Activated naive CD8-positive, alpha-beta T cell treated with anti-CD3 and anti-CD28 coated beads for 36 hours (primary cell): ENCODE results near the gene MAP3K13. TPM values are rescaled to one million over a fixed set of nuclear protein-coding genes. Genes with fewer than 3 reads are reported as not detected.

Experiments
- DNase-seq: peaks from one replicate; pipeline ENCODE4 v3.0.0; 2021
- H3K27ac Mint-ChIP-seq: one replicate; pipeline ENCODE4 v1.8.0; 2022; ENCODE audit warnings: mild to moderate bottlenecking, moderate library complexity, mixed read lengths
- H3K27me3 Mint-ChIP-seq: one replicate; pipeline ENCODE4 v1.8.0; 2022; ENCODE audit warnings: mild to moderate bottlenecking, mixed read lengths
- H3K36me3 Mint-ChIP-seq: one replicate; pipeline ENCODE4 v1.8.0; 2021; ENCODE audit warnings: mild to moderate bottlenecking, mixed read lengths
- H3K4me1 Mint-ChIP-seq: one replicate; pipeline ENCODE4 v1.8.0; 2021; ENCODE audit warnings: mixed read lengths
- H3K4me3 Mint-ChIP-seq: one replicate; pipeline ENCODE4 v1.8.0; 2022; ENCODE audit warnings: mild to moderate bottlenecking, moderate library complexity, mixed read lengths
- H3K9me3 Mint-ChIP-seq: one replicate; pipeline ENCODE4 v1.8.0; 2022; ENCODE audit warnings: mixed read lengths
- total RNA-seq, 2 experiments: library from RNA; stranded (reverse); gene quantifications; one replicate each; pipeline ENCODE4 v1.2.3, GENCODE V29; 2021

Gene MAP3K13
- total RNA-seq, 2 experiments from 2014 or later: 13.8 to 14.8 TPM

DNA sequence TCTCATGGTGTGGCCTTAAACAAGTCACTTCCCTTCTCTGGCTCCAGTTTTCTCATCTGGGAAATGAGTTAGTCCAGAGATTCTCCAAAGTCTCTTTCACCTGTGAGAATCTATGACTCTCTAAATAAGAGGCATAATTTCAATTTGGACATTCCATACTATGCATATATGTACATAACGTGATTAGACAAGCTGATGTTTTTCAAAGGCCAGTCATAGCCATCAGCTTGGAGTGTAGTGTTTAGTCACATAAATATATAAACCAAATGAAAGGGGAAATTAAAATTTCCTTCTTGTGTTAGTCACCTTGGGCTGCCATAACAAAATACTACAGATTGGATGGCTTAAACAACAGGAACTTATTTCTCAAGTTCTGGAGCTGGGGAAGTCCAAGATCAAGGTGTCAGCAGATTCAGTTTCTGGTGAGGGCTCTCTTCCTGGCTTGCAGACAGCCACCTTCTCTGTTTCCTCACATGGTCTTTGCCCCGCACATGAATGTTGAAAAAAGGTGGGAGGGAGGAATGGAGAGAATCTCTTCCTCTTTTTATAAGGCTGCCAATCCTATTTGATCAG, 116.5 kb downstream of the MAP3K13 start:
- Mint-ChIP-seq H3K9me3 (peaks cover 1% of the 10 kb centered on the region), H3K27me3 (no peaks in the 10 kb centered on the region), H3K27ac (no peak overlapping the region), H3K4me3 (no peak overlapping the region), H3K36me3 (peaks cover 41% of the 10 kb centered on the region), H3K4me1 (peaks cover 9% of the 10 kb centered on the region)
- DNase-seq: no peak

DNA sequence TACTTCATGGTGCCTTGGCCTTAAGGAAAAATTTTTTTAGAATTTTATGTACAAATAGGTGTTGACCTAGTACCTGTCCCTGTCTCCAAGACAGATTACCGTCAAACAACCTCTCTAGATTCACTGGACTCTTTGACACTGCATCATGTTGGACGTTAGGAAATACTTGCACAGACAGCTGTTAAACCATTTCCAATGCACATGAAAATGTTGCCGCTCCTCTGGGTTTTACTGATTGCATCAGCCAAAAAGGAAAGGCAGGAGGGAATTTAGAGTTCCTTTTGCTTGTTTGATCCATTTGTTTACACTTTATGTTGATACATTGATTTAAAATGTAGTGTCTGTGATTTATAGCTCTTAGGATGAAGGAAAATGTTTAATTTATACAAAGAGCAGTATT, 121.4 kb downstream of the MAP3K13 start:
- peaks cover 1% of the 10 kb centered on the region for H3K9me3 Mint-ChIP-seq
- no peaks in the 10 kb centered on the region for H3K27me3 Mint-ChIP-seq
- peaks cover 42% of the 10 kb centered on the region for H3K36me3 Mint-ChIP-seq
- H3K27ac Mint-ChIP-seq: no peak overlapping the region
- no peak for DNase-seq
- H3K4me1 Mint-ChIP-seq: peaks cover 9% of the 10 kb centered on the region
- no peak overlapping the region for H3K4me3 Mint-ChIP-seq

DNA sequence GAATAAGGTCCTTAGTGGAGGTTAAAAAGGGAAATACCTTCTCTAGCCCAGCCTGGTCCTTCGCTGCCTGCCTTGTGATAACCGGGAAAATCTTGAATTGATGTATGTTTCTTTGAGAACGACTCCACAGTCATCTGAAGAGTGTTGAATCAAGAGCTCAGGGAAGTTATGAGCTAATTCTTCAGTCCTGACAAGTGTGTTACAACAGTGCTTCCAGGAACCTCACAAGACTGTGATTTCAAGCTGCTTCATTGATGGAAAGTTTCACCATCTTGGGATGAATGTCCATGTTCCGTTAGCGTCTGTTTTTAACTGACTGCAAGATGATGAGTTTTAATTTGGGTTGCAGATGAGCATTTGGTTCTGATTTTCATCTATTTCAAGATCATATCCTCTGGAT, 123.5 kb downstream of the MAP3K13 start:
- Mint-ChIP-seq H3K9me3 (no peaks in the 10 kb centered on the region), H3K4me3 (no peak overlapping the region), H3K36me3 (peaks cover 34% of the 10 kb centered on the region), H3K27me3 (no peaks in the 10 kb centered on the region), H3K4me1 (peaks cover 9% of the 10 kb centered on the region), H3K27ac (no peak overlapping the region)
- DNase-seq: no peak

DNA sequence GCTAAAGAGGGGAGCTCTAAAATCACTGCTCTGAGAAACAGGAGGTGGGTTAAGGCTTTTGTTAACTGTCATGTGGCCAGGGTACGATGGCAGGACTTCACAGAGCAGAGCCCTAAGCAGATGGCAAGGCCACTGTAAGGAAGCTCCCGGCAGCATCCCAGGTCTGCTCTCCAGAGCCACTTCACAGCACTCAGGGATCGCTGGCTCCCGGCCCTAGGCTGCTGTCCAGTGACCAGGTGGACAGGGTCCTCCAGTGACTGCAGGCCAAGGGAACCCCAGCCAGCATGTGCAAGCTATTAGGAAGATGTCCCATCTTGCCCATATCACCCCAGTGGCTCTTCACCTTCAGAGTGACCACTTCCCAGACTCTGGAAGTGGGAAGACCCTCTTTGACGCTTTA, 125.5 kb downstream of the MAP3K13 start:
- Mint-ChIP-seq H3K4me3 (no peak overlapping the region), H3K27ac (no peak overlapping the region), H3K9me3 (no peaks in the 10 kb centered on the region), H3K36me3 (peaks cover 25% of the 10 kb centered on the region), H3K4me1 (no peaks in the 10 kb centered on the region), H3K27me3 (no peaks in the 10 kb centered on the region)
- no peak for DNase-seq

DNA sequence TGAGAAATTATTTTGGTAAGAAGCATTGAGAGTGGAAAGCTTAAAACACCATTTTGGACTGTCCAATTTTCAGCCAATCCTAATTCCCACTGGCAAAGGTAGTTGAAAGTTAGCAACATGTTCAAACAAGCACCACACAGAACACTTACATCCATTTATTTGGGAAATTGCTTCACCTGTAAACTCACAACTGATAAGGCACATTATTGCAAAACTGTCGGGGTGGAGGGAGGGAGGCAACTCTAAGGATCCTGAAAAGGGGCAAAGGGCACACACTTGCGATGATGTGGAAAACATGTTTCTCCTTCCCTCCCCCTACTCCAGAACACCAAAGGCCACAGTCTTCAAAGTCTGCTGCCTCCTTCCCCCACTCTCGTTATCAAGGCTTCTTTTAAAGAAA, 126.5 kb downstream of the MAP3K13 start:
- Mint-ChIP-seq H3K9me3 (no peaks in the 10 kb centered on the region), H3K27ac (no peak overlapping the region), H3K36me3 (peaks cover 27% of the 10 kb centered on the region), H3K27me3 (no peaks in the 10 kb centered on the region), H3K4me3 (no peak overlapping the region), H3K4me1 (peaks cover under 1% of the 10 kb centered on the region)
- DNase-seq: no peak

DNA sequence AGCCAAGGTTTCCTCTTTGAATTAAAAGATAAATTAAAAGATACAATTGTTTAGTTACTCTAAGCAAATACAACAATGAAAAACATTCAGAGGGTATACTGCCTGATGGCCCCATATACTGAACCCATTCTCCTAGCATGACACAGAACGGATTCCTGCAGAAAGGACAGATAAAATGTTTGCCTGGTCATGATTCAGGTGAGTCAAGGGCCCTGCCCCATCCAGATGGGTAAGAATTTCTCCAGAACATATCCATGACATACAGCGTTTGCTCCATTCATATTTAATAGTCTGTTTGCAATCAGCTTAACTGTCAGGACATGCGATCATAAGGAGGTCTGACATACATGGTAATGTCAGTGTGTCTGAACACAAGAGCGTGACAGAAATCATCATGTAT, 127.3 kb downstream of the MAP3K13 start:
- Mint-ChIP-seq H3K4me1 (peaks cover 1% of the 10 kb centered on the region), H3K27ac (no peak overlapping the region), H3K4me3 (no peak overlapping the region)

DNA sequence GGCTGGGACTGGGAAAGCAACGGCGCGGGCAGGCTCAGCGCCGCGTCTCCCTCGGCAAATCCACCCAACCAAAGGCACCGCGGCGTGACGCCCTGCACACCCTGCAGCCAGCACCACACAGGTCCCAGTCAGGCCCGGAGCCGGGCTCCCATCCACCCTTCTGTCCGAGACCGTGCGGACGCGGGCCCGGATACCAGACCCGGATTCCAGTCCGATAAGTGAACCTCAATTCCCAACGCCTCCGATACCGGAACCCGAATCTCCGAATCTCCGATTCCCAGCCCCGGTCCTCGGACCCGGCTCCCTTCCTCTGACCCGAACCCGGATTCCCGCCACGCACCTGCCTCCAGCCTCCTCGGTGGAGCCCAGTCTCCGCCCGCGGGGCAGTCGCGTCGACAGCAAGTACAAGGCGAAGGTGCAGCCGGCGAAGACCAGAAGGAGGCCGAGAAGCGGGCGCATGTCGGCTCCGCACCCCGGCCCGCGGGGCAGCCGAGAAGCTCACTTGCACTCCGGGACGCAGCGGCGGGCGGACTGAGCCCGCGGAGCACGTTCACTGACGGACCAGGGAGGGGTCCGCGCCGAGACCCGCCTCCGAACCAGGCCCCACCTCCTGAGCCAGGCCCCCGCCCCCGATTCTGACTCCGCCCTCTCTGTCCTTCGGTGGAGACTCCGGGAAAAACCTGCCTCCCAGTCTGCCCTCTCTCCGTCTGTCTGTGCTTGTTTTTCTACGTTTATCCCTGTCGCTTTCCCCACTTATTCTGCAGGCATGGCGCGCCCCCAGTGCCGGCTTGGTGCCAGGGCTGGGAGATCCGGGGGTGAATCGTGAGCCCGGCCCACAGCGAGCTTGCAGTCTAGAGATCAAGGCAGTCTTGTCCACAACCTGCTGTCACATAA, 135.8 kb downstream of the MAP3K13 start, which contains the start of gene TMEM41A:
Gene TMEM41A (minus strand): TSS at position 533 of the 894 bp plus-strand sequence. CDS start 74 bp downstream, at position 459.
- Mint-ChIP-seq H3K4me1 (peaks cover 14% of the 10 kb centered on the region), H3K4me3 (peak within 1 kb of the TSS; percentile 93)

More for the DNA sequence above, 127.3 kb downstream of the MAP3K13 start:
- no peaks in the 10 kb centered on the region for H3K9me3 Mint-ChIP-seq
- DNase-seq: no peak
- H3K27me3 Mint-ChIP-seq: no peaks in the 10 kb centered on the region
- peaks cover 33% of the 10 kb centered on the region for H3K36me3 Mint-ChIP-seq

DNA sequence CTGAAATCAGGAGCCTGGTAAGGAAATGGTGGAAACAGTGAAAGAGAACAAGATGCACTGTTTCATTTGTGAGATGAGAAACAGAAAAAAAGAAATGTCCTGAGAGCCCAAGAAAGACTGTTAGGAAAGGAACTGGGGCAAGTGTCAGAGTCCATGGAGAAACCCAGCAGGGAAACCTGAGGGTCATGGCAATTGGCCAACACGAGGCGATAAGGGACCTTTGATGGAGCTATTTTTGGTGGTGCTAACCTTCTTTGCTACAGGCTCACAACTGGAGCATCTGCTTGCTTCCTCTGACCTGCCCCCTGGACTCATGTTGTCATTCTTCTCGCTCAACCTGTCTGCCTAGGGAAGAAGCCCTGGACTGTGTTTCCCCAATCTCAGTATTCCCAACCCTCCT, 140.1 kb downstream of the MAP3K13 start:
- Mint-ChIP-seq H3K4me3 (no peak overlapping the region), H3K27me3 (no peaks in the 10 kb centered on the region), H3K9me3 (no peaks in the 10 kb centered on the region), H3K36me3 (no peaks in the 10 kb centered on the region), H3K27ac (no peak overlapping the region), H3K4me1 (no peaks in the 10 kb centered on the region)
- no peak for DNase-seq

More for the DNA sequence above, 135.8 kb downstream of the MAP3K13 start, which contains the start of gene TMEM41A:
- H3K36me3 Mint-ChIP-seq: peaks cover 11% of the 10 kb centered on the region
- peak; percentile 93 for DNase-seq
- H3K27ac Mint-ChIP-seq: peak within 1 kb of the TSS; percentile 87
- H3K9me3 Mint-ChIP-seq: no peaks in the 10 kb centered on the region
- H3K27me3 Mint-ChIP-seq: no peaks in the 10 kb centered on the region

DNA sequence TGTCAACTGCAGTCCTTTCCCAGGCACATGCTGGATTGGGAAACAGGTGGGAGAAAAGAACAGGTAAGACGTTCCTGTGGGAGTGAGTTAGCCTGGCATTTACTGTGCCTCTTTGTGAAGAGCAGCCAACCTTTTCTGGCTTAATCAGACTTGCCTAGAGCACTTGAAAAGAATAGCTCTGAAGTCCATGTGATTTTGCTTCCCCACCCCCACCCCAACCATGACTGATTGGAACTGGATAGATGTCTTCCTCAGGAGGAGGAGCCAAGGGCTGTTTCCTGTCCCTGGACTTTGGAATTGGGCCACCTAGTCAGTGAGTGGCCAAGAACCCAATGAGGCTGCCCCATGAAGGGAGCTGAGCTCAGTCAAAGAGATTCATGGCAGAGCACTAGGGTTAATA, 140.6 kb downstream of the MAP3K13 start:
- Mint-ChIP-seq H3K27ac (no peak overlapping the region), H3K4me3 (no peak overlapping the region), H3K27me3 (no peaks in the 10 kb centered on the region), H3K9me3 (no peaks in the 10 kb centered on the region), H3K36me3 (no peaks in the 10 kb centered on the region), H3K4me1 (no peaks in the 10 kb centered on the region)
- DNase-seq: no peak

DNA sequence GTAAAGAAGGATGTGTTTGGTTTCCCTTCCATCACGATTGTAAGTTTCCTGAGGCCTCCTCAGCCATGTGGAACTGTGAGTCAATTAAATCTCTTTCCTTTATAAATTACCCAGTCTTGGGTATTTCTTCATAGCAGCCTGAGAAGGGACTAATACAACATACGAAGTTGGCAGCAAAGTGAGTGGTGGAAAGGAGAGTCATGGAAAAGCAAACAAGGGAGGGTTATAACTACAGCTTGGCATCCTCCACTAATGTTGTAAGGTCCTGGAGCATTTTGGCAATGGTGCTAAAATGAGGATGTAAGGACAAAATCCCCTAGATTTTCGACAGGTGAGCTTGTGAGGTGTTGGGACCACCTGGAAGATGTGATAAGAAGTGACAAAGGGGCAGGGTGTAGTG, 141.7 kb downstream of the MAP3K13 start:
- no peaks in the 10 kb centered on the region for H3K36me3 Mint-ChIP-seq
- no peaks in the 10 kb centered on the region for H3K4me1 Mint-ChIP-seq
- H3K9me3 Mint-ChIP-seq: no peaks in the 10 kb centered on the region
- H3K27me3 Mint-ChIP-seq: no peaks in the 10 kb centered on the region
- no peak for DNase-seq
- H3K27ac Mint-ChIP-seq: no peak overlapping the region
- no peak overlapping the region for H3K4me3 Mint-ChIP-seq

DNA sequence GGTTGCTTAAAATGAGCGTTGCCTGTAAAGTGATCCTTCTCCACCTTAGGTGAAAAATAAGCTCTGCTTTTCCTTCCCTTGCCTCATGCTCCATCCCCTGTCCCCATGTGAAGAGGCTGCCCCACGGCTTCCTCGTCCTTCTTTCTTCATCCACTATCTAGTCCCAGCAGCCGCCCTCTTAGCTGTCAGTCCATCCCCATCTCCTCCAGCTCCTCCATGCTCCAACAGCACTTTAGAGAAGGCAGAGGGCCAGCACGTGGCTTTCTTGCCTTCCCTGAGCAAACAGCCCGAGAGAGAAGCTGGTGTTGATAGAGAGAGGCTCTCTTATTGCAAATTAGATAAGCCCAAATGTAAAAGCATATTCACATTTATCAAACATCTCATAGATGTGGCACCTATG, 144.9 kb downstream of the MAP3K13 start:
- no peak overlapping the region for H3K27ac Mint-ChIP-seq
- H3K9me3 Mint-ChIP-seq: no peaks in the 10 kb centered on the region
- H3K4me3 Mint-ChIP-seq: no peak overlapping the region
- no peaks in the 10 kb centered on the region for H3K4me1 Mint-ChIP-seq
- H3K36me3 Mint-ChIP-seq: no peaks in the 10 kb centered on the region
- no peak for DNase-seq
- no peaks in the 10 kb centered on the region for H3K27me3 Mint-ChIP-seq

DNA sequence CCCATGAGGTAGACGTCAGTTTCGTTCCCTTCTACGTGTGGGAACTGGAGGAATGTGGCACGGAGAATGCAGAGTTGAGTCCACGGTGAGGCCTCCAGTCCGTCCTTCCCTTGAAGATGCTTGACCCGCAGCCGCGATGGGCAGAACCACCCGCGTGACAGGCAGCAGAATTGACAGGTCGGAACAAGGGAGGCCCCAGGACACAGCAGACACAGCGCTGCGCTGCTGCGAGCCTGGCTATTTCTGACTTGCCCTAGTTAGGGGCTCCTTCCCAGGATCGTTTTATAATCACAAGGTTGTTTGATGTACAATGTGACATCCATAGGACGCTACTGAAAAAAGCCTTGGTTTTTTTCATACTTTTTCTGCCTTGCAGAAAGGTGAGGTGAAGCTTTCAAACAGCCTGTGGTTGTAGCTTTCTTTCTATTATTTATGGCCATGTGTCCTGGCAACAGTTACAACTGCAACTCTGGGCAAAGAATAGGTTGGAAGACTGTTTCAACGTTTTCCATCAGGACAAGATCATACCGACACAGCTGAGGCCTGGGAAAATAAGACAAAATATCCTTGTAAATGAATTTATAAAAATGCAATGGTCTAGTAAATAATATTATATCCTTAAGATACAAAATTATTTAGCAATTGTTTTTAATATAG, 145.5 kb downstream of the MAP3K13 start:
- no peak for DNase-seq
- Mint-ChIP-seq H3K36me3 (no peaks in the 10 kb centered on the region), H3K9me3 (no peaks in the 10 kb centered on the region), H3K4me3 (no peak overlapping the region), H3K27ac (no peak overlapping the region), H3K4me1 (no peaks in the 10 kb centered on the region), H3K27me3 (no peaks in the 10 kb centered on the region)

DNA sequence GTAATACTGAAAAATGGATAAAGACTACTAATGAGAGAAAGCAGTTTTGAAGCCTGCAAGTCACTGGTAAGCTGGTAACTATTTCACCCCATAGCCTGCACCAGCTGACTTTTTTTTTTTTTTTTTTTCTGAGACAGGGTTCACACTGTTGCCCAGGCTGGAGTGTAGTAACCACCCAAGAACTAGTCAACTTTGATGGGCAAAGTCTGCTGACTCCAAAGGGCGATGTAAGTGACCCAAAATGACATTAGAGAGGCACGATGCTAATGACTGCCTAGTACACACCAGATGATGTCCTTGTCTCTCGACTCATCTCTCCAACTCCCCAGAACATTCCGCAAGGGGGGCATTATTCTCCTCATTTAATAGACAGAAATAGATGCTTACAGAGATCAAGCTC, 148.8 kb downstream of the MAP3K13 start:
- Mint-ChIP-seq H3K27me3 (peaks cover 12% of the 10 kb centered on the region), H3K27ac (no peak overlapping the region), H3K36me3 (no peaks in the 10 kb centered on the region), H3K4me1 (no peaks in the 10 kb centered on the region), H3K4me3 (no peak overlapping the region), H3K9me3 (no peaks in the 10 kb centered on the region)
- no peak for DNase-seq

DNA sequence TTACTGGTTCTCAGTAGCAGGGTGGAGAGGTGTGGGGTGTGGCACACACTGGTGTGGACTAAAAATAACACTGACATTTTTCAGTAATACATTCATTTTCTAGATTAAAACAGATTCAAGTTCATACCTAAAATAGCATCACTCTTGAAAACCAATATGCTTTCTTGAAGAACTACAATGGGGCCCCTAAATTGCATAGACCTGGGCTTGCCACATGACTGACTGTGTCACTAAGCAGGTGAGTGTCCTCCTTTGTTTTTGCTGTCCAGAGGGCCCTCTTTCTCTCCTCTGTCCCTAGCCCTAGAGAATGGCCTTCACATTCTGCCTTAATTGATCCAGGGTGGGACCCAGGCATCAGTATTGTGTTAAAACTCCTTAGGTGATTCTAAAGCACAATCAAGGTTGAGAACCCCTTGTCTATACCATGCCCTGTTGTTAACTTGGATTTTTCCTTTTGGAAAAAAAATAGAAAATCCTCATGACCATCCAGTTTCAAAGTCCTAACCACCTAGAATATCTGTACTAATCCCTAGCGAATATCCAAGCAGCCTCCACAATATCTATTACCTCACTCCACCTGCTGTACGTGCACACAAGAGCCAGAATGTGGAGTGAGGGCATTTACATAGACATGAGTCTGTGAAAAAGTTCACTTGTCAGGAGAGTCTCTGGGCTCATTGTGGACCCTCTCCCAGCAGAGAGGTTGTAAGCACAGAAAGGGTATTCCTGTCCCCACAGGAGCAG, 154.6 kb downstream of the MAP3K13 start:
- Mint-ChIP-seq H3K4me3 (no peak overlapping the region), H3K9me3 (no peaks in the 10 kb centered on the region), H3K36me3 (no peaks in the 10 kb centered on the region), H3K4me1 (no peaks in the 10 kb centered on the region), H3K27me3 (peaks cover 24% of the 10 kb centered on the region), H3K27ac (no peak overlapping the region)
- DNase-seq: no peak

DNA sequence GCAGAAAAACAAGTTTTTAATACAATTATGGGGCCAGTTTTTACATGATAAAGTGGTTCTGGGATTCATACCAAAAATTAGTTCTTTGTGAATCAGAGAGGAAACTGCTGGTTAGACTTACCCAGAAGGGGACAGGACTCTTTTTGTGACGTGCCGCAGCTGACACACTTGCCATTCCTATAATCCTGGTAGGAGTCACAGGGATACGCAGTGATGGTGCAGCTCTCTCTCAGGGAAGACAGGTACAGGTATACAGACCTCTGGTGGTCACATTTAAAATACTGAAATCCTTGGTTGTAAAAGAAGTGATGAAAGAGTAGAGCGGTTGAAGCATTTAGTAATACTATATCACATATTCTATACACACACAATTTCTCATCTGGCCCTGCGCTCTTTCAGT, 156.1 kb downstream of the MAP3K13 start:
- Mint-ChIP-seq H3K36me3 (no peaks in the 10 kb centered on the region), H3K9me3 (no peaks in the 10 kb centered on the region), H3K27me3 (peaks cover 25% of the 10 kb centered on the region), H3K27ac (no peak overlapping the region), H3K4me3 (no peak overlapping the region), H3K4me1 (no peaks in the 10 kb centered on the region)
- no peak for DNase-seq
